ENCODE data around the gene PRRT2.
"Not testable (repeated sequence)": the region's sequence is repeated elsewhere in the genome, so short reads cannot be mapped to it uniquely, and the experiment has no call there.

Gene PRRT2

DNA sequence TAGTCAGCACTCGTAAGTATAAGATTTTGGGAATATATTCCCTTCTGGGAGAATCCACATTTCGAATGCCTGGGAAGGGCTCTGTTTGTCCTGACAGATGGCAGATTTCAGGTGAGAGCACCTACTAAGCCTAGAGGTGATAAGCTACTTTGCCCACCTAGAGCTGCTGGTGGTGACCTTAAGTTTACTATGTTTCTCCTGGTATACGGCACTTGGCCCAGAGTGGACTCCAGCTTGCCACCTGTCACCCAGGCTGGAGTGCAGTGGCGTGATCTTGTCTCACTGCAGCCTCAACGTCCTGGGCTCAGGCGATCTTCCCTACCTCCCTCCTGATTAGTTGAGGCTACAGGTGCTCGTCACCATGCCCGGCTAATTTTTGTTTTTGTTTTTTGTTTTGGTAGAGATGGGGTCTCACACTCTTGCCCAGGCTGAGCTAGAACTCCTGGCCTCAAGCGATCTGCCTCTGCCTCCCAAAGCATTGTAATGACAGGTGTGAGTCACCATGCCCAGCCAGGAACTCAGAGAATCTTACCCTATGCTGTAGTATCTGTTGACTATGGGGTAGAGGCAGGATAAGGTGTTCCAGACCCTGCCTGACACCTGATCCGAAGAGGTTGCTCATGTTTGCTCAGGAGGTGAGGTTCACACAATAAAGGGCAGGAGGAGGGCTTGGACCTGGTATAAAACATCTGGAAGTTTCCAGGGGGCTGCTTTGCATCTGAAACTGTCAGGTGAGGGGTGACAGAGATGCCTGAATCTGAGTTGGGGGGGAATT lies 34.2 kb upstream of the PRRT2 start, which contains the start of gene ZG16:
Gene ZG16, plus strand, starts transcription at position 681 of the 775 bp plus-strand sequence. CDS start 1,011 bp downstream, outside the sequence.
- Histone ChIP-seq H3F3A (ENCODE audit: insufficient read depth, low read length) (no peaks in the 10 kb centered on the region), H3K79me2 (ENCODE audit: low read length) (no peaks in the 10 kb centered on the region), H3K9me2 (replicated peaks; ENCODE audit: insufficient read depth, low read length) (no peaks in the 10 kb centered on the region), H2AFZ (ENCODE audit: low read length) (no peak within 1 kb of the TSS), H4K20me1 (ENCODE audit: insufficient read depth, low read length) (no peaks in the 10 kb centered on the region), H3K27me3 (replicated peaks; ENCODE audit: insufficient read depth, low read length) (no peaks in the 10 kb centered on the region), H3K9ac (ENCODE audit: low read length) (no peak within 1 kb of the TSS), H3K4me1 (ENCODE audit: low read length) (no peaks in the 10 kb centered on the region), H3K9me3 (replicated peaks; ENCODE audit: insufficient read depth, low read length) (no peaks in the 10 kb centered on the region), H3K36me3 (replicated peaks; ENCODE audit: insufficient read depth, low read length) (no peaks in the 10 kb centered on the region), H3K4me3 (ENCODE audit: low read length) (no peak within 1 kb of the TSS), H3K4me2 (ENCODE audit: low read depth, low read length) (no peak within 1 kb of the TSS), H3K27ac (ENCODE audit: low read length) (no peak within 1 kb of the TSS)
- no peak for DNase-seq
- TF ChIP-seq EZH2phosphoT487 (IDR thresholded peaks at IDR 0.05; ENCODE audit: low read length) (no peak), EZH2 (optimal IDR thresholded peaks at IDR 0.05; ENCODE audit: low read depth, low read length) (no peak)
- TF ChIP-seq, protein P1, sequence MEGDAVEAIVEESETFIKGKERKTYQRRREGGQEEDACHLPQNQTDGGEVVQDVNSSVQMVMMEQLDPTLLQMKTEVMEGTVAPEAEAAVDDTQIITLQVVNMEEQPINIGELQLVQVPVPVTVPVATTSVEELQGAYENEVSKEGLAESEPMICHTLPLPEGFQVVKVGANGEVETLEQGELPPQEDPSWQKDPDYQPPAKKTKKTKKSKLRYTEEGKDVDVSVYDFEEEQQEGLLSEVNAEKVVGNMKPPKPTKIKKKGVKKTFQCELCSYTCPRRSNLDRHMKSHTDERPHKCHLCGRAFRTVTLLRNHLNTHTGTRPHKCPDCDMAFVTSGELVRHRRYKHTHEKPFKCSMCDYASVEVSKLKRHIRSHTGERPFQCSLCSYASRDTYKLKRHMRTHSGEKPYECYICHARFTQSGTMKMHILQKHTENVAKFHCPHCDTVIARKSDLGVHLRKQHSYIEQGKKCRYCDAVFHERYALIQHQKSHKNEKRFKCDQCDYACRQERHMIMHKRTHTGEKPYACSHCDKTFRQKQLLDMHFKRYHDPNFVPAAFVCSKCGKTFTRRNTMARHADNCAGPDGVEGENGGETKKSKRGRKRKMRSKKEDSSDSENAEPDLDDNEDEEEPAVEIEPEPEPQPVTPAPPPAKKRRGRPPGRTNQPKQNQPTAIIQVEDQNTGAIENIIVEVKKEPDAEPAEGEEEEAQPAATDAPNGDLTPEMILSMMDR (IDR thresholded peaks at IDR 0.05; ENCODE audit: low read length) = no peak

DNA sequence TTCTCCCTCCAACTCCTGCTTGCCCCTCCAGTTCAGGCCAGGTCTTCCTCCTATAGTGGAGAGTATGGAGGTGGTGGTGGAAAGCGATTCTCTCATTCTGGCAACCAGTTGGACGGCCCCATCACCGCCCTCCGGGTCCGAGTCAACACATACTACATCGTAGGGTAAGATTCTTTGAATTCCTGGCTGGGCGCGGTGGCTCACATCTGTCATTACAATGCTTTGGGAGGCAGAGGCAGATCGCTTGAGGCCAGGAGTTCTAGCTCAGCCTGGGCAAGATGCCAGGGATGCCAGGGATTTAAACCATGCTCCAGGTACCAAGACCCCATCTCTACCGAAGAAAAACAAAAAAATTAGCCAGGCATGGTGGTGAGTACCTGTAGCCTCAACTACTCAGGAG lies 32.5 kb upstream of the PRRT2 start:
- H2AFZ ChIP-seq (ENCODE audit: low read length) = no peak overlapping the region
- TF ChIP-seq, protein P1 (IDR thresholded peaks at IDR 0.05; ENCODE audit: low read length) = no peak
- TF ChIP-seq EZH2phosphoT487 (IDR thresholded peaks at IDR 0.05; ENCODE audit: low read length) = no peak
- no peak for TF ChIP-seq EZH2 (optimal IDR thresholded peaks at IDR 0.05; ENCODE audit: low read depth, low read length)
- H3K4me1 ChIP-seq (ENCODE audit: low read length) = no peaks in the 10 kb centered on the region
- H3K79me2 ChIP-seq (ENCODE audit: low read length) = no peaks in the 10 kb centered on the region
- no peaks in the 10 kb centered on the region for H3K36me3 ChIP-seq (replicated peaks; ENCODE audit: insufficient read depth, low read length)
- H3K4me2 ChIP-seq (ENCODE audit: low read depth, low read length) = no peak overlapping the region
- H4K20me1 ChIP-seq (ENCODE audit: insufficient read depth, low read length) = no peaks in the 10 kb centered on the region
- no peak for DNase-seq
- no peaks in the 10 kb centered on the region for H3K9me2 ChIP-seq (replicated peaks; ENCODE audit: insufficient read depth, low read length)
- no peaks in the 10 kb centered on the region for H3K27me3 ChIP-seq (replicated peaks; ENCODE audit: insufficient read depth, low read length)
- H3K9ac ChIP-seq (ENCODE audit: low read length) = no peak overlapping the region
- H3K27ac ChIP-seq (ENCODE audit: low read length) = no peak overlapping the region
- H3F3A ChIP-seq (ENCODE audit: insufficient read depth, low read length) = no peaks in the 10 kb centered on the region
- no peak overlapping the region for H3K4me3 ChIP-seq (ENCODE audit: low read length)
- H3K9me3 ChIP-seq (replicated peaks; ENCODE audit: insufficient read depth, low read length) = no peaks in the 10 kb centered on the region

DNA sequence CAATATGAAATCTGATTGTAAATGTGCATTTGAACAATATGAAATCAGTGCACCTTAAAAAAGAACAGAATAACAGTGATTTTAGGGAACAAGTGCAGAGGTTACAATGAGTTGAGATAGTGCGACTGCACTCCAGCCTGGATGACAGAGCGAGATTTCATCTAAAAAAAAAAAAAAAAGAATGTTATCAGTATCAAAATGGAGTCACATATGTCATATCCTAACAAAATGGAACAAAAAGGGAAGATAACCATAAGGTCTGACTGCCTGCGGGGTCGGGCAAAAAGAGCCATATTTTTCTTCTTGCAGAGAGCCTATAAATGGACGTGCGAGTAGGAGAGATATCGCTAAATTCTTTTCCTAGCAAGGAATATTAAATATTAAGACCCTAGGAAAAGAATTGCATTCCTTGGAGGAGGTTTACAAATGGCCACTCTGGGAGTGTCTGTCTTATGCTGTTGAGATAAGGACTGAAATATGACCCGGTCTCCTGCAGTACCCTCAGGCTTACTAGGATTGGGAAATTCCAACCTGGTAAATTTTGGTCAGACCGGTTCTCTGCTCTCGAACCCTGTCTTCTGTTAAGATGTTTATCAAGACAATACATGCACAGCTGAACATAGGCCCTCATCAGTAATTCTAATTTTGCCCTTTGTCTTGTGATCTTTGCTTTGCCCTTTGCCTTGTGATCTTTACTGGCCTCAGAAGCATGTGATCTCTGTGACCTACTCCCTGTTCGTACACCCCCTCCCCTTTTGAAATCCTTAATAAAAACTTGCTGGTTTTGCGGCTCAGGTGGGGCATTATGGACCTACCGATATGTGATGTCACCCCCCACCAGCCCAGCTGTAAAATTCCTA lies 28.7 kb upstream of the PRRT2 start:
- DNase-seq; H3K9ac ChIP-seq (ENCODE audit: low read length); H3K27ac ChIP-seq (ENCODE audit: low read length); H3K4me1 ChIP-seq (ENCODE audit: low read length); H3F3A ChIP-seq (ENCODE audit: insufficient read depth, low read length); H3K36me3 ChIP-seq (replicated peaks; ENCODE audit: insufficient read depth, low read length); H3K4me3 ChIP-seq (ENCODE audit: low read length); H3K4me2 ChIP-seq (ENCODE audit: low read depth, low read length); H4K20me1 ChIP-seq (ENCODE audit: insufficient read depth, low read length); H3K79me2 ChIP-seq (ENCODE audit: low read length); H3K9me2 ChIP-seq (replicated peaks; ENCODE audit: insufficient read depth, low read length); H3K9me3 ChIP-seq (replicated peaks; ENCODE audit: insufficient read depth, low read length); H3K27me3 ChIP-seq (replicated peaks; ENCODE audit: insufficient read depth, low read length); H2AFZ ChIP-seq (ENCODE audit: low read length): not testable (repeated sequence)
